Esophagus squamous epithelium (tissue), 5 donors: ENCODE measurements around the gene TEX12. TPM values are rescaled to one million over a fixed set of nuclear protein-coding genes. Genes with fewer than 3 reads are reported as not detected.

Experiments
- DNase-seq: peaks from one replicate; lab custom pipeline; 2025; lab: John Stamatoyannopoulos, UW
- H3K27ac ChIP-seq, 4 donors: fragments of 200-600 bp; sonication (generic); one replicate each; pipeline ENCODE4 v1.5.1; 2016 to 2019; ENCODE audit warnings: mild to moderate bottlenecking in 1 of 4
- H3K27me3 ChIP-seq, 4 donors: fragments of 200-600 bp; sonication (generic); 1 replicate in 3 of 4; 2 replicates in 1 of 4; pipeline versions ENCODE4 v1.5.1 to v1.6.0; 2017 to 2021; ENCODE audit warnings: antibody characterized with exemption in 1 of 4
- H3K36me3 ChIP-seq, 3 donors: fragments of 200-600 bp; sonication (generic); one replicate each; pipeline ENCODE4 v1.5.1; 2016 to 2019
- H3K4me1 ChIP-seq, 3 donors: fragments of 200-600 bp; sonication (generic); one replicate each; pipeline ENCODE4 v1.5.1; 2017 to 2019
- H3K4me3 ChIP-seq, 4 donors: fragments of 200-600 bp; sonication (generic); 1 replicate in 3 of 4; 2 replicates in 1 of 4; pipeline ENCODE4 v1.5.1; 2016 to 2019; ENCODE audit warnings: mild to moderate bottlenecking in 2 of 4, moderate library complexity in 1 of 4
- H3K9me3 ChIP-seq, 3 donors: fragments of 200-600 bp; sonication (generic); one replicate each; pipeline ENCODE4 v1.5.1; 2016 to 2019
- CTCF ChIP-seq, 6 experiments: fragments of 450-650 bp in 4 of 6; fragments of 200-600 bp in 2 of 6; sonication (generic) in 2 of 6; IDR thresholded peaks; one replicate each; pipeline ENCODE4 v1.5.1; 2016 to 2019; ENCODE audit warnings: antibody characterized with exemption in 6 of 6, mild to moderate bottlenecking in 4 of 6, moderate library complexity in 4 of 6
- POLR2A ChIP-seq, 4 donors: fragments of 450-650 bp; IDR thresholded peaks; one replicate each; pipeline ENCODE4 v1.6.1; 2017; ENCODE audit warnings: antibody characterized with exemption in 4 of 4, mild to moderate bottlenecking in 4 of 4, moderate library complexity in 3 of 4
- WGBS, 2 donors: methylation state at CpG; one replicate each; pipeline ENCODE4 v1.1.5; 2018; 5-methylcytosine and 5-hydroxymethylcytosine counted together
- intact Hi-C: fragments of 100-400 bp; cut with DNase I; formaldehyde crosslinking; loops from one replicate; pipeline ENCODE4 v1.15.0; 2022
- total RNA-seq, 4 donors: library from RNA; depleted of rRNA; stranded (reverse); fragments of >200 nt; gene quantifications; one replicate each; pipeline ENCODE4 v1.1.0, GENCODE V29; 2016
- donor health status: DM: yes; HTN: yes; CAD: no.

TEX12 gene
- total RNA-seq, 4 donors from 2014 or later, result 0.38 to 2.5 TPM; not detected in 2

- TF ChIP-seq CTCF (IDR thresholded peaks at IDR 0.05) (no peak), POLR2A (IDR thresholded peaks at IDR 0.05) (no peak)
- Histone ChIP-seq H3K4me1 (peaks cover 0 to 46% (median 19%) of the 10 kb centered on the region in 3 donors), H3K4me3 (no peak overlapping the region), H3K27ac (no peak overlapping the region), H3K9me3 (no peaks in the 10 kb centered on the region), H3K27me3 (no peaks in the 10 kb centered on the region), H3K36me3 (no peaks in the 10 kb centered on the region)
- intact Hi-C loops, result no loop called here
- no peak for DNase-seq
- 72 to 73% methylated on average over 3 of the region's 3 CpGs for WGBS, 2 donors
These were observed 2.1 kb upstream of the TEX12 start for GRCh38 chr11:112165049-112165448.

GRCh38 chr11:112166562-112166961 is 610 bp upstream of the TEX12 start:
- WGBS, 2 donors, result 30 to 34% methylated on average over 8 of the region's 8 CpGs
- no peaks in the 10 kb centered on the region for H3K27me3 ChIP-seq
- no peak for DNase-seq
- no peak for TF ChIP-seq CTCF (IDR thresholded peaks at IDR 0.05)
- TF ChIP-seq POLR2A (IDR thresholded peaks at IDR 0.05), result no peak
- peaks cover 0 to 31% (median 13%) of the 10 kb centered on the region in 3 donors for H3K4me1 ChIP-seq
- H3K36me3 ChIP-seq, result no peaks in the 10 kb centered on the region
- peak overlapping the region in 3 of 4 donors; percentile 33 to 49 (median 36) for H3K27ac ChIP-seq
- H3K9me3 ChIP-seq, result no peaks in the 10 kb centered on the region
- no peak overlapping the region for H3K4me3 ChIP-seq
- intact Hi-C loops, result no loop called here

GRCh38 chr11:112172362-112172994 is 5.3 kb downstream of the TEX12 start:
- DNase-seq, result no peak
- Histone ChIP-seq H3K9me3 (no peaks in the 10 kb centered on the region), H3K27me3 (no peaks in the 10 kb centered on the region), H3K4me3 (no peak overlapping the region), H3K36me3 (no peaks in the 10 kb centered on the region), H3K27ac (no peak overlapping the region), H3K4me1 (peaks cover 0 to 17% (median 3%) of the 10 kb centered on the region in 3 donors)
- intact Hi-C loops, result loop anchor here (10.0 kb wide), 1 partner anchor 58 kb away; no protein-coding TSS in a partner anchor
- 27 to 41% methylated on average over 2 of the region's 2 CpGs for WGBS, 2 donors
- TF ChIP-seq CTCF (IDR thresholded peaks at IDR 0.05) (no peak), POLR2A (IDR thresholded peaks at IDR 0.05) (no peak)

- intact Hi-C loops, result loop anchor here (10.0 kb wide), 1 partner anchor 58 kb away; no protein-coding TSS in a partner anchor
- DNase-seq, result no peak
- WGBS, 2 donors, result 57 to 68% methylated on average over 3 of the region's 3 CpGs
These were observed 6.0 kb downstream of the TEX12 start for GRCh38 chr11:112173152-112173551.

More at GRCh38 chr11:112173152-112173551, 6.0 kb downstream of the TEX12 start:
- Histone ChIP-seq H3K36me3 (no peaks in the 10 kb centered on the region), H3K4me1 (peaks cover 0 to 17% (median 3%) of the 10 kb centered on the region in 3 donors), H3K4me3 (no peak overlapping the region), H3K9me3 (no peaks in the 10 kb centered on the region), H3K27me3 (no peaks in the 10 kb centered on the region), H3K27ac (no peak overlapping the region)
- TF ChIP-seq POLR2A (IDR thresholded peaks at IDR 0.05) (no peak), CTCF (IDR thresholded peaks at IDR 0.05) (no peak)
